Activated CD4-positive, CD25-positive, alpha-beta regulatory T cell (primary cell): Measurements from ENCODE around the gene ARID5A.

ENCODE experiments used
- DNase-seq, 4 experiments: peaks; one replicate each; lab custom pipeline; 2025; lab: John Stamatoyannopoulos, UW

ARID5A gene

DNA sequence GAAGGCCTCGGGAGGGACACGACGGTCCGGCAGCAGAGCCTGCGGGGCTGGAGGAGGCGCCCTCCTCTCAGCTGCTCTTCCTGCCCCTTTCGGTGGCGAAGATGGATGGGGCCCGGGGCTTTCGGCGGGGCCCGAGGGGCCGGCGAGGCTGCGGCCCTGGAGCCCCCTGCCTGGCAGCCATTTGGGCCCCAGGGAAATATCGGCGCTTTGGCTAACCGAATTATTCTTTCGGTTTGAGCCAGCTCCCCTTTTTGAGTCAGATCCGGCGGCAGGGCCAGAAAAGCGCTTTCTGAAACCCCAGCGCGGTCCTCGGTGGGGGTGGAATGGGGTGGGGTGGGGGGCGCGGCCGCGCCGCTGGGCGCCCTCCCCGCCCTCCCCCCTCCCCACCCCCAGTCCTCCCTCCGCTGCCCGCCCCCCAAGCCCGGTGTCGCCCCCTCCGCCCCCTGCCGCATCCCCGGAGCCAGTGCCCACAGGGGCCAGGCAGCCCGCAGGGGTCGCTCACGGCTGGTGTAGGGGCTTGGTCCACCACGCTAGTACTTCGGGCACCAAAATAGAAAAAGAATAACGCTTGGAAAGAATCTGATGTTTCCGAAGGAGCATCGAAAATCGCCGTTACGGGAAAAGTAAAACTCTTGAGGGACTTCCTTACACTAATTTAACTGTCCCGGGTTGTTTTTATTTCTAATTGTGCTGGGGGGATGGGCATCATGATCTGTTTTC, 9.1 kb upstream of the ARID5A start:
- DNase-seq: peak in 3 of 4 experiments; percentile 32 to 57 (median 39)

DNA sequence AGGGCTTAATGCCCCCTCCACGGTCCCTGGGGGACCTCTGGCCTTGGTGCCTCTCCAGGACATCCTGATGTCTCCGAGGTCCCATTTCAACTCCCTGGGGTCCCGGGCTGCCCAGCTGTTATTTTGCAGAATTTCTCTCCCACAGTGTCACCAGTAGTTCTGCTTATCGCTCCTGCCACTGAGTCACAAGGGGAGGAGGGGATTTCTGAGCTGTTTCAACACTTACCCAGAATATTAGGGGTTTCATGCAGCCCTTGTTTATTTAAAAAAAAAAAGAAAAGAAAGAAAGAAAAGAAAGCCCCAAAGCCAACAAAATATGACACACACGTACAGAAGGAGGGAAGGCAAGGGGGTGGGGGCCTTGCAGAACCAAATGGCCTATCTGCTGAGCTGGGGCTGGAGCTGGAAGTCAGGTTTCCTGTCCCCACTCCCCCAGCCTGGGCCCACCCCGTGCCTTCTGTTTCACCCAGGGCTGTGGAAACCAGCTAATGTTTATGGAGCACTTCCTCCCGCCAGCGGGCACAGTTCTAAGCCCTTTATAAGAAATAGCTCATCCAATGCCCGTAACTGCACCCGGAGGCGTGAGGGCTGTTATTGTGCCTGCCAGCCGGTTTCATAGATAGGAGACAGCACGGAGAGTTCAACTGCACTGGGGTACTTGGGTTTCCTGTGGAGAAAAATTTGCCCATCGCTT, 8.4 kb upstream of the ARID5A start:
- peak in 3 of 4 experiments; percentile 38 to 49 (median 39) for DNase-seq

DNA sequence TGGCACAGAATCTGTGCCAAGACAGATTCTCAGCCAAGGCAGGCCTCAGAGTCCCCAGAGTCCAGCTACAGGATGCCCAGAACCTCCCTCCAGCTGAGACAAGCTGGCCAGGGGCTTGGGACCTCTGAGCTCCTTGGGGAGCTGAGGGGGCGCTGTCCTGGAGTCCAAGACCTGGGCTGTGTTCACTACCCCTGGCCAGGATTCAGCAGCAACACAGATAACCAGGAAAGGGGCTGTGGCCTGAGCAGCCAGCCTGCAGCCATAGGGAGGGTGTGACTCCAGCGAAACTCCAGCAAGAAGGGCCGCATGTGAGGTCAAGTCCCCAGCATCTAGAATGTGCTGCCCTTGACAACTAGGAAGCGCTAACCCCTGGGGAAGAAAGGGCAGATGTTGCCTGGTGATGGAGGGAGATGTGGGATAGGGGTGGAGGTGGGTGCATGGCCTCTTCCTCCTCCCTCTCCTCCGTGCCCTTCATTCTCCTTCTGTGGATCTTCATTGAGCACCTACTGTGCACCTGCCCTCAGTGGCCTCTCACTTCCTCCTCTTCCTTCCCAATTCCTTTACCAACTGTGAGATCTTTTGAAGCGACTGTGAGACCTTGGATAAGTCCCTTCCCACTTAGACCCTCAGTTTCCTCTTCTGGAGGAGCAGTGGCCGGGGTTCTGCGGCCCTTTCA, 7.7 kb upstream of the ARID5A start:
- no peak for DNase-seq

- no peak for DNase-seq
Measured at GRCh38 chr2:96529376-96530143, 7.0 kb upstream of the ARID5A start.

- no peak for DNase-seq
Measured at GRCh38 chr2:96530144-96530430, 6.5 kb upstream of the ARID5A start.

DNA sequence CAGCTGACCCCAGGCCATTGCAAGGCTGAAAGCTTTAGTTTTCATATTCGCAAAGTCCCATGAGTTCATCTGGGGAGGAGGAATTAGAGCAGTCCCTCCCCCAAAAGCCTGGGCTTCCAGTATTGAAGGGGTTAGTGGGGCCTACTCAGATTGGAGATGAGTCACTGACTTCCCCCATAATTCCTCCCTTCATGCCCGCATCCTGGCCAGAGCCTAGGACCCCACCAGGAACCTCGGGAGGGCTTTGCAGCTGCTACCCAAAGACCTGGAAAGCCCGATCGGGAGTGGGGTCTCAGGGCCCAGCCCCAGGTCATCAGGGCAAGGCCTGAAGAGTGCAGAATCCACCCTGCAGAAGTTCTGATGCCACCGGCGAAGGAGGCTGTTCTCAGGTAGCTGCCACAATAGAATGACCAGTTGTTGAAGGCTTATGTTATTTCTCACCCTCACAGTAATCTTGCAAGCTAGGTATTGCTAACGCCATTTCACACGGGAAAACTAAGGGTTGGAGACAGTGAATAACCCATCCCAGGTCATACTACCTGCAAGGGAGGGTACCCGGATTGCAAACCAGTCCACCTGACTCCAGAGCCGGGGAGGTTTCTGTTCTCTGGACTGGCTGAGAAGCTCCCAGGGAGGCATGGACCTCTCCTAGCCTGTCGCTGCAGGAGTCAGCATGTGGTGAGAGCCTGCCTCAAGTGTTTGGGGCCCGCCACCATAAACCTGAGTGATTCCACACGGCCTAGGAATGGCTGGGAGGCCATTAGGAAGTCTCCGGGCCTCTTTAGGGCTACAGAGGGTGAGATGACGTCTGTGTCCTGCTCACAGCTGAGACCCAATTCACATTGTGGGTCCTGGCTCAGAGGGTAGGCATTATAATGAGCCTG, 5.8 kb upstream of the ARID5A start:
- no peak for DNase-seq

- no peak for DNase-seq
Measured at GRCh38 chr2:96531366-96531765, 5.2 kb upstream of the ARID5A start.

DNA sequence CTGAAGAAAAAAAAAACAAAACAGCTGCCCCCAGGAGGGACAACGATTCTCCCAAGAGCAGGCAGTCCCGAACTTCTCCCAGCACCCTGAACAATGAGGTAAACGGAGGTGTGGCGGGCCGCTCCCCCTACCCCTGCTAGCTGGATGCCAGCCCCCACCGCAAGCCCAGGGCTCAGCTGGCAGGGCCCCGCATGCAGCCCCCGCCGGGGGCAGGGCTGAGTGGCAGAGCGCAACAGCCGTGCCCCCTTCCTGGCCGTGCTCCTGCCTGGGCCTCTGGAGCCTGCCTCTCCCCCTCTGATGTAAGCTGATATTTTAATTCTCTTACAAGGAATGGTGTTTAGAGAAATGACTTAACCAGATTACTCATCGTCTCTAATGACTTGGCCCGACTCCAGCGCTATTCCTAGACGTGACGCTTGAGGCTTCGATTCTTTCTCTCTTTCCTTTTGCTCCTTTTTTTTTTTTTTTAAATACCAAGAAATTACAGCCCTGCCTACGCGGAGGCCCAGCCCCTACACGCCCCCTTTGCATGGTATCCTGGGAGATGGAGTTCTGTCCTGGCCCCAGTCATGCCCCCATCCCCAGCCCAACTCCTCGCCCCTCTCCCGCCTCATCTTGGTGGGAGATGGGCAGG, 4.6 kb upstream of the ARID5A start:
- peak; percentile 55 to 78 (median 71) for DNase-seq

GRCh38 chr2:96532641-96533291, 3.8 kb upstream of the ARID5A start:
- no peak for DNase-seq

DNA sequence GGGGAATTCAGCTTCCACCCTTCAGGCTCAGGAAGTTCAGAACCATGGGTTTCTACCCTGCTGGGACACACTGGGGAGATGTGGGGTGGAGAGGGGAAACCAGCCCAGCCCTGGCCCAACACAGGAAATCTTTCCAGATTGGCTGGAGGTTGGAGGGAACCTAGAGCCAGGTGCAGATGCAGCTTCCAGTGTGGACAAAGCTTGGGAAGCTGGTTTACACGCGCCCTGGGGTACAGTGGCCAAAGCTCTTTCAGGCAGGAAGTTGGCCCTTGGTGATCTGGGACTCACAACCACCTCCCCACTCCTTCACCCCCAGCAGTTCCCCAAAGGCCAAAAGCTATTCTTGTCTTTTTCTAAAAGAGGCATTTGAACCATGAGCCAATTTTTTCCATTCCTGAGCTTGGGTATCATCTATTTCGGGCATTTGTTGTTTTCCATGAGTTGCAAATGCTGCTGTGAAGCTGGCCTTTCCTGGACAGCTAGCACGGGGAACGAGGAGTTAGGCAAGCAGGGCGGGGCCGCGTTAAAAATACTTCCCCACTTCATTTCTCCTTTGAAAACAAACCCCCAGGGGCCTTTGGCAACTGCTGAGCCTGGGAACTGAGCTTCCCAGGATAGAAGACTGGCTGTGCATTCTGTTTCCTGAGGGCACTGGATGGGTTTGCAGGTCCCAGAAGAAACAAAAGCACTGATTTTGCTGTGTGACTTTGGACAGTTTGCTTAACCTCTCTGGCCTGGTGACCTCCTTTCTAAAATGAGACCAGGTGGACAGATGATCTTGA, 3.1 kb upstream of the ARID5A start:
- no peak for DNase-seq

DNA sequence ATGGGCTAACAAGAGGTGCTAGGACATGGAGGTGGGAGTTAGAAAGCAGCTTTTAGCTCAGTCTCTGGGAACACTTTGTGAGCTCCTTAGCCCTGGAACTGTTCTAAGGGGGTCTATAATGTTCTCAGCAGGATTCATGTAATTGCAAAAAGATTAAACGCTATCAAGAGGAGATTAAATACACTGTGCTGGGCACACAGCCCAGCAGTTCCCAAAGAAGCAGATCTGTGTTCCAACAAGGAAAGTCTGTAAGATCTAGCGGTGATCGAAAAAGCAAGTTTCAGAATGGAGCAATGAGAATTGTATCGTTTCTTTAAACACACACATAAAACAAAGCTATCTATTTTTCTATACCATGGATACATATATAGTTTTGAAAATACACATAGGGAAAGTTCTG, 2.4 kb upstream of the ARID5A start:
- DNase-seq: no peak

GRCh38 chr2:96534701-96535181, 1.8 kb upstream of the ARID5A start:
- DNase-seq: no peak

GRCh38 chr2:96535331-96535730, 1.2 kb upstream of the ARID5A start:
- no peak for DNase-seq

GRCh38 chr2:96537066-96537733, 648 bp downstream of the ARID5A start:
- DNase-seq: peak; percentile 46 to 80 (median 66)

- DNase-seq: peak in 2 of 4 experiments; percentile 55 to 59
Measured at GRCh38 chr2:96537734-96538486, 1.4 kb downstream of the ARID5A start.

GRCh38 chr2:96538487-96539214, 2.1 kb downstream of the ARID5A start:
- DNase-seq: peak; percentile 58 to 87 (median 80)

GRCh38 chr2:96539215-96539920, 2.8 kb downstream of the ARID5A start:
- no peak for DNase-seq
